ENCODE measurements around the gene CEMIP. TPM values are rescaled to one million over a fixed set of nuclear protein-coding genes. Genes with fewer than 3 reads are reported as not detected.
"Not testable (repeated sequence)": the region's sequence is repeated elsewhere in the genome, so short reads cannot be mapped to it uniquely, and the experiment has no call there.

Gene CEMIP
- total RNA-seq, 2 donors from 2014 or later: 0.05 to 0.09 TPM

DNA sequence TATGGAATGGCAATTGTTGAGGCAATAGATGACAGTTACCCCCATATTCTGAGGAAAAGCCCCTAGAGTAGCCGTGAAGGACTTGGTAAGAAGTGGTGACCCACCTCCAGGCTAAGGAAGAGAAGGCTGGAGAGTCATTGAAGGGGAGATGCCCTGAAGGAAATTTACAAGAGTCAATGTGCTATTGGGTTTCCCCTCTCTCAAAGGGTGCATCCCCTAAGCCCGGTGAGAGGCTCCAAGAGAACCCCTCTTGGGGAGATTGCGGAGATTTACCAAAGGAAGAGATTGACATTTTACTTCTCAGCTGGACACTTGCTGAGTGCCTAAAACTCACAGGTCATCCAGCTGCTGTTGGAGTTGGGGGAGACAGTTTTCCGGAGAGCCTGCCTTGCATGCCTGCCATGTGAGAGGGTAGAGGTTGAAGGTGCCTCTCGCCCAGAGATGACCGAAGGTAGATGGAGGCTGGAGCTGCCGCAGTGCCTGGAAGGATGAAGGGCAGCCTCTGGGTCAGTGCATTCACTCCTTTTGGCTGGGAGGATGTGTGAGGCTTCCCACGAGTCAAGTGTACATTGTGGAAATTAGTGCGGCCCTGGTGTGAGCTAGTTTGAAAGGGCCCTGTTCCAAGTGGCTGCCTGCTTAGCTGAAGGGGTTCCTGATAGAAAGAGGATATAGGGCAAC lies 179.8 kb downstream of the CEMIP start:
- Mint-ChIP-seq H3K4me1 (ENCODE audit: low read depth) (peaks cover 29% of the 10 kb centered on the region), H3K27me3 (ENCODE audit: low read depth) (no peaks in the 10 kb centered on the region), H3K4me3 (no peak overlapping the region), H3K27ac (no peak overlapping the region), H3K9me3 (no peaks in the 10 kb centered on the region), H3K36me3 (ENCODE audit: insufficient read depth in 2 of 2) (peaks cover 6 to 13% of the 10 kb centered on the region in 2 donors)
- ATAC-seq (replicated peaks in 1 of 2) (no peak), DNase-seq (no peak)

GRCh38 chr15:80965454-80965853 lies 186.3 kb downstream of the CEMIP start:
- not testable (repeated sequence) for H3K4me3 Mint-ChIP-seq; DNase-seq; H3K27me3 Mint-ChIP-seq (ENCODE audit: low read depth); H3K27ac Mint-ChIP-seq; H3K9me3 Mint-ChIP-seq; ATAC-seq (replicated peaks in 1 of 2)
- Mint-ChIP-seq H3K4me1 (ENCODE audit: low read depth) (peaks cover 13% of the 10 kb centered on the region), H3K36me3 (ENCODE audit: insufficient read depth in 2 of 2) (peaks cover 17 to 30% of the 10 kb centered on the region in 2 donors)

- H3K27ac Mint-ChIP-seq: no peak overlapping the region
- peaks cover 17 to 30% of the 10 kb centered on the region in 2 donors for H3K36me3 Mint-ChIP-seq (ENCODE audit: insufficient read depth in 2 of 2)
- DNase-seq: no peak
- H3K4me3 Mint-ChIP-seq: no peak overlapping the region
- ATAC-seq (replicated peaks in 1 of 2): no peak
- H3K9me3 Mint-ChIP-seq: peaks cover 2 to 5% of the 10 kb centered on the region in 2 donors
- peaks cover 13% of the 10 kb centered on the region for H3K4me1 Mint-ChIP-seq (ENCODE audit: low read depth)
- no peaks in the 10 kb centered on the region for H3K27me3 Mint-ChIP-seq (ENCODE audit: low read depth)
Observed at GRCh38 chr15:80966431-80967197, 187.4 kb downstream of the CEMIP start.

DNA sequence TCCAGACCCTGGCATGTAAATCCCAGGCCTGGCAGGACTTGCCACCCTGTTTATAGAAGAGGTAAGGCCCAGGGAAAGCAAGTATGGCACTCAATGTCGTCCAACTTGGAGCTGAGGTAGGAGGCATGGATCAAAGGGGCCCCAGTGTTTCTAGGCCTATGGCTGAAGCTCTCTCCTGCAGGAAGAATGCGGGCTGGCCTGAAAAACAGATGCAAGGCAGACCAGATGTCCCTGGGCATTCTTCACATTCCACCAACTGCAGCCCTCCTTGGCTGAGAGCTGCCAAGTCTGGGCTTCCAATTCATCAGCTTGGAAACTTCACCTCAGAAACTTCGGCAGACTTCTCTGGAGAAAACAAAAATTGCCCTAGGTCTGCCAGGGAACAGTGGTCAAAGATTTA lies 188.3 kb downstream of the CEMIP start:
- no peak for ATAC-seq (replicated peaks in 1 of 2)
- H3K27me3 Mint-ChIP-seq (ENCODE audit: low read depth): no peaks in the 10 kb centered on the region
- no peak overlapping the region for H3K27ac Mint-ChIP-seq
- H3K36me3 Mint-ChIP-seq (ENCODE audit: insufficient read depth in 2 of 2): peaks cover 16 to 29% of the 10 kb centered on the region in 2 donors
- H3K9me3 Mint-ChIP-seq: peaks cover 2 to 5% of the 10 kb centered on the region in 2 donors
- H3K4me3 Mint-ChIP-seq: no peak overlapping the region
- H3K4me1 Mint-ChIP-seq (ENCODE audit: low read depth): peaks cover 6% of the 10 kb centered on the region
- DNase-seq: no peak

DNA sequence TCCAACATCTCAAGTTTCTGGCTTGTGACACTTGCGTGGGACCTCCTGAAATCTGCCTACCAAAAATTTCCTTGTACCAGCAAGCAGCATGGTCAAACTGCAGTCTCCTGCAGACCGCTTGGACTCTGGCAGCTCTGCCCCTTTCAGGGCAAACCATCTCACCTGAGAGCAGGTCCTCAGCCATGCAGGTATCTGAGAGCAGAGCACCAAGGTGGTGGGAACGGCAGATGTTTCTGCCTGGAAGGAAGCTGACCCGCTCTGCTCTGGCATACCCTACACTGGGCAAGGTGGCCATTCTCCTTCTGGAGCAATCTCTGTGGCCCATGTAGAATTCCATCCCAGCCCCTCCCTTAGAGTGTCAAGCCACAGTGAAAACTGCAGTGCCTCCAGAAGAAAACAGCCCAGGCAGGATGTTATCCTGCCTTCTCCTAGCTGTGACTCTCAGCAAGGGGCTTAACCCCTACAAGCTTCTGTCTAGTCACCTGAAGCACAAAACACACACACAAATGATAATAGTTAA lies 188.9 kb downstream of the CEMIP start:
- no peak overlapping the region for H3K4me3 Mint-ChIP-seq
- H3K36me3 Mint-ChIP-seq (ENCODE audit: insufficient read depth in 2 of 2): peaks cover 12 to 25% of the 10 kb centered on the region in 2 donors

GRCh38 chr15:80969316-80969715 lies 190.1 kb downstream of the CEMIP start:
- H3K4me3 Mint-ChIP-seq: no peak overlapping the region
- ATAC-seq (replicated peaks in 1 of 2) (no peak), DNase-seq (no peak)
- H3K27me3 Mint-ChIP-seq (ENCODE audit: low read depth): no peaks in the 10 kb centered on the region
- peaks cover 8 to 18% of the 10 kb centered on the region in 2 donors for H3K36me3 Mint-ChIP-seq (ENCODE audit: insufficient read depth in 2 of 2)
- H3K27ac Mint-ChIP-seq: no peak overlapping the region
- H3K4me1 Mint-ChIP-seq (ENCODE audit: low read depth): peaks cover 5% of the 10 kb centered on the region
- peaks cover 2 to 4% of the 10 kb centered on the region in 2 donors for H3K9me3 Mint-ChIP-seq

More for the DNA sequence above, 188.9 kb downstream of the CEMIP start:
- DNase-seq (no peak), ATAC-seq (replicated peaks in 1 of 2) (no peak)
- H3K9me3 Mint-ChIP-seq: peaks cover 2 to 5% of the 10 kb centered on the region in 2 donors
- H3K4me1 Mint-ChIP-seq (ENCODE audit: low read depth): no peaks in the 10 kb centered on the region
- no peaks in the 10 kb centered on the region for H3K27me3 Mint-ChIP-seq (ENCODE audit: low read depth)
- H3K27ac Mint-ChIP-seq: no peak overlapping the region

DNA sequence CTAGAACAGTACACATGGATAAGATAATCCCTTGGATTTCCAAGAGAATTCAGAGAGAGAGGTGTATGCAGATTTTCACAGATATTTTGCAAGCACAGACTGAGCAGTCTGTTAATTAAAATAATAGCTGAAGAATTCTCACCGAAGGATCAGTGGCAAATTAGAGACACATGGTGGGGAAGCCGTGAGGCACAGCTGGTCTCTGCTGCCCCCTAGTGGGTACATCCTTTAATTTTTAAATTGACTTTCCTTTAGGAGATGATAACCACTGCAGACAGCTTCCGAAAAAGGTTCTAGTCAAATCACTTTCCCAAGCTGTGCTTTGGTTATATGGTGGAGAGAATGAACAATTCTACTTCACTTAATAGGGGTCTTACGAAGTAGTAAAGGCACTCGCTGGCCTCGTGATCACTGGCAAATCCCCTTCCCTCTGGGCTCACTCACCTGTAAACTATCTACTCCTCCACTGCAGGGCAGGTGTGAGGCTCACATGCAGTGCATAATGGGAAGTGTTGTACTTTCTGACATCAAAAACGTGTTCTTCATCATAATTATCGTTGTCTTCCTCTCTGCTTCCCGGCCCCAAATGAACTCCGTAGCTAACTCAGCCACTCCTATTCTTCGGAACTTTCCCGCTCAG lies 191.0 kb downstream of the CEMIP start:
- Mint-ChIP-seq H3K36me3 (ENCODE audit: insufficient read depth in 2 of 2) (peaks cover 4 to 10% of the 10 kb centered on the region in 2 donors), H3K4me3 (no peak overlapping the region), H3K27ac (no peak overlapping the region), H3K4me1 (ENCODE audit: low read depth) (peaks cover 9% of the 10 kb centered on the region), H3K9me3 (peaks cover 2 to 3% of the 10 kb centered on the region in 2 donors), H3K27me3 (ENCODE audit: low read depth) (no peaks in the 10 kb centered on the region)
- ATAC-seq (replicated peaks in 1 of 2) (peak in 1 of 2 donors; percentile 52), DNase-seq (peak; percentile 51 to 72)

DNA sequence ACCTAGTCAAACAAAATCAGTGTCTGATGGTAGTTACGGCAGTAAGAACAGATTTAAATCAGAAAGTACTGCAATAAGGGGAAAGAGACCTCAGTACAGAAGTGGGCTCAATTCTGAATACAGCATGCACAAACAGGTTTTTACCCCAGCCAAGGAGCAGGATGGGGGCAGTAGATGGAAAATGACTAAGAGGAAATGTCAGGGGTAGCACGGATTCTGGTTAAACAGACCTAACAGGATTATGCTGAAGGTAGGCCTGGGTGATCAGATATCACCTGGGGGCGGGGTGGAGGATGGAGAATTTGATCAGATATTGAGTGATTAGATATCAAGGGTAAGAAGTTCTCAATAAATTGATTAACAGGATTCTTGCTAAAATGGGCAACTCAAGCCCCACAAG lies 191.5 kb downstream of the CEMIP start:
- no peak for ATAC-seq (replicated peaks in 1 of 2)
- H3K36me3 Mint-ChIP-seq (ENCODE audit: insufficient read depth in 2 of 2): peaks cover under 1 to 5% of the 10 kb centered on the region in 2 donors
- H3K27me3 Mint-ChIP-seq (ENCODE audit: low read depth): no peaks in the 10 kb centered on the region
- peaks cover under 1% of the 10 kb centered on the region in 2 donors for H3K9me3 Mint-ChIP-seq
- DNase-seq: no peak
- no peak overlapping the region for H3K27ac Mint-ChIP-seq
- H3K4me1 Mint-ChIP-seq (ENCODE audit: low read depth): peaks cover 14% of the 10 kb centered on the region
- no peak overlapping the region for H3K4me3 Mint-ChIP-seq

DNA sequence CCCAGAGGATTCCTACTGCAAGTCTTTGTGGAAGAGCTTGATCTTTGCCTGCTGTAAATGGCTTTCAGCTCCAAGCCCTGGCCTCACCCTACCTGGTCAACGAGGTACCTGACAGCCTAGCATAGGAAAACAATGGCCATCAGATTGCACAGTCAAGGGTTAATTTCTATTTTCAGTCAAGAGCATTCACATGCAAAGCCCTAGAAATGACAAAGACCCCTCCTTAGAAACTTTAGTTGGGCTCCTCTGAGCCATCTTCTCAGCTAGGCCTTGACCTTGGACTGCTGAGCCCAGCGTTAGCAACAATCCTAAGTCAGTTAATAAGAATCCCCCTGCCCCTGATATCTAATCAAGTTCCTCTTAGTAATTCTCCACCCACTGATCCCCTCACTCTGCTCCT lies 192.0 kb downstream of the CEMIP start:
- no peak for ATAC-seq (replicated peaks in 1 of 2)
- DNase-seq: no peak
- Mint-ChIP-seq H3K27me3 (ENCODE audit: low read depth) (no peaks in the 10 kb centered on the region), H3K9me3 (no peaks in the 10 kb centered on the region), H3K36me3 (ENCODE audit: insufficient read depth in 2 of 2) (peaks cover 0 to 3% of the 10 kb centered on the region in 2 donors), H3K4me3 (no peak overlapping the region), H3K27ac (no peak overlapping the region), H3K4me1 (ENCODE audit: low read depth) (peaks cover 15% of the 10 kb centered on the region)

DNA sequence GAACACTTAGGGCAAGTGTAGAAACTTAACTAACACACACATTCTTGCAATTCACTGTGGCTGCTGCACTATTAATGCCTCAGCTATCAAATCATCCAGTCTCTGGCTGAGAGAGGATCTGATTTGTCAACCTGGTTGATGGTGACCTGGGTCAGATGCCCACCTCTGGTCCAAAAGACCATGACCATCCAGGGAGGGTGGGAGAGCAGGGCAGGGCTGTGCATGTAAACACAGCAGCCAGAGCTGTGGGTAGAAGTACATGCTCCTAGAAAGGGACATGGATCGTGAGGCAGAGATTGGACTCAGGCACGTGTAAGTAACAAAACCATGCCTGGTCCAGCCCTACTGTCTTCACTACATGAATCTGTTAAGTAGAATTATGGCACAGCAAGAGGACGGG lies 193.1 kb downstream of the CEMIP start:
- DNase-seq (no peak), ATAC-seq (replicated peaks in 1 of 2) (no peak)
- H3K27ac Mint-ChIP-seq: no peak overlapping the region
- H3K36me3 Mint-ChIP-seq (ENCODE audit: insufficient read depth in 2 of 2): peaks cover 0 to 3% of the 10 kb centered on the region in 2 donors
- no peaks in the 10 kb centered on the region for H3K9me3 Mint-ChIP-seq
- peaks cover 20% of the 10 kb centered on the region for H3K4me1 Mint-ChIP-seq (ENCODE audit: low read depth)
- H3K27me3 Mint-ChIP-seq (ENCODE audit: low read depth): no peaks in the 10 kb centered on the region
- no peak overlapping the region for H3K4me3 Mint-ChIP-seq

- no peak overlapping the region for H3K27ac Mint-ChIP-seq
- peaks cover 44% of the 10 kb centered on the region for H3K4me1 Mint-ChIP-seq (ENCODE audit: low read depth)
Observed at GRCh38 chr15:80974914-80975313, 195.7 kb downstream of the CEMIP start.

DNA sequence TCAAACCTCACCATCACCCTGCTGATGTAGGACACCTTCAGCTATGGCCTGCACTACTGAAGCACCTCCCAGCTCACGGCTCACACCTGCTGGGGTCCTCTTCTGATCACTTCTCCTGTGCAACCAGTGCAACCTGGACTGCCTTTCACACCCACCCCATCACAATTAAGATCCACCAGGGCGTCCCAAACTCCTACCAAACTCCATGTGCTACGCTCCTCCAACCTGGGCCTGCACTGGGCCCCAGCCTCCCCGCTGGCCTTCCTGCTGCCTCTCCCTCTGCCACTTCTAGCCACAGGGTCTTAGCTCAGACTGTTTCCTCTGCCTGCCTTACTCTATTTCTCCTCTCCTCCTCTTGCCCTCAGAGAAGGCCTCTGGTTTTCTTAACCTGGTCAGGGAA lies 197.7 kb downstream of the CEMIP start:
- H3K9me3 Mint-ChIP-seq: no peaks in the 10 kb centered on the region
- H3K4me1 Mint-ChIP-seq (ENCODE audit: low read depth): peaks cover 47% of the 10 kb centered on the region
- peaks cover 5 to 10% of the 10 kb centered on the region in 2 donors for H3K36me3 Mint-ChIP-seq (ENCODE audit: insufficient read depth in 2 of 2)
- no peak overlapping the region for H3K27ac Mint-ChIP-seq
- no peak for DNase-seq
- no peak for ATAC-seq (replicated peaks in 1 of 2)
- no peak overlapping the region for H3K4me3 Mint-ChIP-seq
- H3K27me3 Mint-ChIP-seq (ENCODE audit: low read depth): no peaks in the 10 kb centered on the region

More at GRCh38 chr15:80974914-80975313, 195.7 kb downstream of the CEMIP start:
- no peak for DNase-seq
- no peaks in the 10 kb centered on the region for H3K27me3 Mint-ChIP-seq (ENCODE audit: low read depth)
- no peak overlapping the region for H3K4me3 Mint-ChIP-seq
- H3K36me3 Mint-ChIP-seq (ENCODE audit: insufficient read depth in 2 of 2): peaks cover 5 to 10% of the 10 kb centered on the region in 2 donors
- no peak for ATAC-seq (replicated peaks in 1 of 2)
- H3K9me3 Mint-ChIP-seq: no peaks in the 10 kb centered on the region

- H3K4me3 Mint-ChIP-seq: no peak overlapping the region
- H3K27me3 Mint-ChIP-seq (ENCODE audit: low read depth): no peaks in the 10 kb centered on the region
- no peaks in the 10 kb centered on the region for H3K9me3 Mint-ChIP-seq
- ATAC-seq (replicated peaks in 1 of 2) (peak; percentile 49 to 71), DNase-seq (peak; percentile 40 to 45)
- peaks cover 54% of the 10 kb centered on the region for H3K4me1 Mint-ChIP-seq (ENCODE audit: low read depth)
- no peak overlapping the region for H3K27ac Mint-ChIP-seq
- peaks cover 5 to 10% of the 10 kb centered on the region in 2 donors for H3K36me3 Mint-ChIP-seq (ENCODE audit: insufficient read depth in 2 of 2)
Observed at GRCh38 chr15:80977627-80978036, 198.5 kb downstream of the CEMIP start.
